A172 (cell line): ENCODE data around the gene TMEM256. TPM values are rescaled to one million over a fixed set of nuclear protein-coding genes. Genes with fewer than 3 reads are reported as not detected.

Source experiments
- DNase-seq: peaks from one replicate; pipeline ENCODE4 v3.0.0-alpha.2; 2015; ENCODE audit warnings: low spot score
- total RNA-seq: library from RNA; depleted of rRNA; stranded (reverse); fragments of >200 nt; shearing (Covaris generic); gene quantifications from 2 replicates; pipeline ENCODE4 v1.2.3, GENCODE V29; 2014

The TMEM256 gene
- total RNA-seq, 1 experiment from 2014 or later, result 80.4 TPM

DNA sequence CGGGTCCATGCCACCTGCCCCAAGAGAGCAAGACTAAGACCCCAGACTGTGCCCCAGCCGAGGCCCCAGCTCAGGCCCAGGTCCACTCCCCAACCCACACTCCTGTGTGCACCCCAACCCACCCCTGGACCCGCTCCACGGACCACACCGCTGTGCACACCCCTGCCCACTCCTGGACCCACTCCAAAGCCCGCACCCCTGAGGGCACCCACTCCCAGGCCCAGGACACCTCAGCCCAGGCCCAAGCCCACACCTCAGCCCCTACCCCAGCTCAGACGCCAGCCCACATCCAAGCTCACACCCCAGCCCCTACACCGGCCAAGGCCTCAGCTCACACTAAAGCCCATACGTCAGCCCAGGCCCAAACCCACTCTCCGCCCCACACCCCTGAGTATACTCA, 25.8 kb upstream of the TMEM256 start:
- no peak for DNase-seq

DNA sequence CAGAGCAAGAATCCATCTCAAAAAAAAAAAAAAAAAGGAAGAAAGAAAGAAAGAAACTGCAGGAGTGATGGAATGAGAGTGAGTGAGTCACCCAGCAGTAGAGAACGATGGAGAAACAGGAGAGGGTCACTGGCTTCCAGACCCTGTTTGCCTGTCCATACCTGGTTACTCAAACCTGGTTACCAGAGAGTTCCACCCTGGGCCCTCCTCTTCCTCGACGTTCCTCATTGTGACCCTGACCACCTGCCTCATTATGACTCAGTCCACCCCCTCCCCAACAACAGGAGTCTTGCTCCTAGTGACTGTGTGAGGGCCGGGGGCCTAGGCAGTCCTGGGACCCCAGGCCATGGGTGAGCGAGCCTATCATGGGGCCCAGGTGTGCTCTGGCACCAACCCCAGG, 24.7 kb upstream of the TMEM256 start, which contains the start of gene SPEM3:
SPEM3 (plus strand) TSS at position 301 of the 400 bp plus-strand sequence; CDS start at position 347, 46 bp downstream.
- no peak for DNase-seq

GRCh38 chr17:7427549-7427948, 23.7 kb upstream of the TMEM256 start:
- DNase-seq, result no peak

DNA sequence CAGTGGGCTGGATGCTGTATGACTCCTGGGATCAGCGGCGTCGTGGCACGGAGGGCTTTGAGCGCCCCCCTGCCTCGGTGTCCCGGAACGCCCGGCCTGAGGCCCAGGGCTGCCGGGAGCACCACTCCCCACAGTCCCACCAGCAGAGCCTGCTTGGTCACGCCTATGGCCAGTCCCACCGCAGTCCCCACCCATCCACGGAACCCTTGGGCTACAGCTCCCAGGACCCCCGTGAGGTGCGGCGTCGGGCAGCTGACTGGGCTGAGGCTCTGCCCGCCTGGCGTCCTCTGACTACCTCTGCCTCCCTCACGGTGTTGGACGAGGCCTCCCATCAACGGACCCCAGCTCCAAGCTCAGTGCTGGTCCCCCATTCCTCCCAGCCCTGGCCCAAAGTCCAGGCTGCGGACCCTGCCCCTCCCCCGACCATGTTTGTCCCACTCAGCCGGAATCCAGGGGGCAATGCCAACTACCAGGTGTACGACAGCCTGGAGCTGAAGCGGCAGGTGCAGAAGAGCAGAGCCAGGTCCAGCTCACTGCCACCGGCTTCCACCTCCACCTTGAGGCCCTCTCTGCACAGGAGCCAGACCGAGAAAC, 23.1 kb upstream of the TMEM256 start:
- DNase-seq, result no peak

GRCh38 chr17:7426203-7426863, 22.4 kb upstream of the TMEM256 start:
- DNase-seq, result no peak

DNA sequence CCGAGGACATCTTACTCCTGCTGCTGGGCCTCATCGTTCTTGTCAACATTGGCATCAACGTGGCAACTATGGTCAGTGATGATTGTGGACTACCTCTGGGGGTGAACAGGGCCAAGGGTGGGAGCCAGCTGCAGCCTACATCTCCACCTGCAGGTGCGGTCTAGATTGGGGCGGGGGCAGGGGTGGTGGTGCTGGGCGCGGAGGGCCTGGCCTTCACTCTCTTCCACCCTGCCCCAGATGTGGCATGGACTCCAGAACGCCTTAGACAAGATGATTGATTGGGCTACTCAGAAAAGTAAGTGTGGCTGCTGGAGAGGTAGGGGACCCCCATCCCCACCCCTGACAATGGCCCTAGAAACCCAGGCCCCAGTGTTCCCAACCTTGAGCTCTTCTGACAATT, 21.9 kb upstream of the TMEM256 start:
- DNase-seq, result no peak

- no peak for DNase-seq
Observed at GRCh38 chr17:7425316-7425715, 21.4 kb upstream of the TMEM256 start, which contains the start of gene SPEM2. Gene SPEM2 (plus strand): TSS chr17:7425616. CDS start chr17:7425689, 73 bp downstream.

- no peak for DNase-seq
Observed at GRCh38 chr17:7423679-7424078, 19.8 kb upstream of the TMEM256 start.

GRCh38 chr17:7421186-7421585, 17.3 kb upstream of the TMEM256 start:
- DNase-seq, result no peak

DNA sequence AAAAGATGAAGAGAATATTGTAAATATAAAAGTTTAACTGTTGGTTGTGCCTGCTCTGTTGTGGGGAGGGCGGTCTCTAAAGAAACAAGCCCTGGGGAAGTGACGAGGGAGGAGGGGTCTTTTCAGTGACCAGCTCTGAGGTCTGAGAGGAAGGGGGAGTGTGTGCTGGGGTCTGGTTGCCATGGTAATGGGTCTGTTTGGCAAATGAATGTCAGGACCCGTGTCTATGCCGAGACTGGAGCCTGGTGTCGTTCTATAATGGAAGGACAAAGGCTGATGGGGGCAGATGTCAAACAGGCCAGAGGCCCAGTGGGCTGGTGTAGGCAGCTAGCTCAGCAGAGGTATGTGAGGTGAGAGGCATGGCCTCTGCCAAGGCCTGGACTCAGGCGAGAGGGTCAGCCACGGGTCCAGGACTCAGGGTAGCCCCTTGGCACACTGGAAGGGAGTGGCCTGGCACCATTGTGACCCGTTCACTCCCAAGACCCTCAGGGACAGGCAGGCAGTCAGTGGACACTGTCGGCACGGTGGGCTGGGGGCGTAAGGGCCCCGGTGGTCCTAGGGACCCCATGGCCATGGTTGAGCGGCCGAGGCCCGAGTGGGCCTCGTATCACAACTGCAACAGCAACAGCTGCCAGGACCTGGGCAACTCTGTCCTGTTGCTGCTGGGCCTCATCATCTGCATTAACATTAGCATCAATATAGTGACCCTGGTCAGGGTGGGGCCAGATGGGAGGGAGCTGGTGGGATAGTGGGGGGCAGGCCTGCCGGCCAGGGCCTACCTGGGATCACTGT, 16.1 kb upstream of the TMEM256 start, which contains the start of gene SPEM1:
SPEM1 (plus strand) TSS at position 506 of the 792 bp plus-strand sequence; CDS start at position 567, 61 bp downstream.
- no peak for DNase-seq

GRCh38 chr17:7418472-7419152, 14.7 kb upstream of the TMEM256 start:
- no peak for DNase-seq

DNA sequence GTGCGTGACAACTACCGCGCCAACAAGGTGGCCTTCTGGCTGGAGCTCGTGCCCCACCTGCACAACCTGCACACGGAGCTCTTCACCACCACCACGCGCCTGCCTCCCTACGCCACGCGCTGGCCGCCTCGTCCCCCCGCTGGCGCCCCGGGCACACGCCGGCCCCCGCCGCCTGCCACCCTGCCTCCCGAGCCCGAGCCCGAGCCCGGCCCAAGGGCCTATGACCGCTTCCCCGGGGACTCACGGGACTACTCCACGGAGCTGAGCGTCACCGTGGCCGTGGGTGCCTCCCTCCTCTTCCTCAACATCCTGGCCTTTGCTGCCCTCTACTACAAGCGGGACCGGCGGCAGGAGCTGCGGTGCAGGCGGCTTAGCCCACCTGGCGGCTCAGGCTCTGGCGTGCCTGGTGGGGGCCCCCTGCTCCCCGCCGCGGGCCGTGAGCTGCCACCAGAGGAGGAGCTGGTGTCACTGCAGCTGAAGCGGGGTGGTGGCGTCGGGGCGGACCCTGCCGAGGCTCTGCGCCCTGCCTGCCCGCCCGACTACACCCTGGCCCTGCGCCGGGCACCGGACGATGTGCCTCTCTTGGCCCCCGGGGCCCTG, 13.3 kb upstream of the TMEM256 start:
- DNase-seq, result no peak

DNA sequence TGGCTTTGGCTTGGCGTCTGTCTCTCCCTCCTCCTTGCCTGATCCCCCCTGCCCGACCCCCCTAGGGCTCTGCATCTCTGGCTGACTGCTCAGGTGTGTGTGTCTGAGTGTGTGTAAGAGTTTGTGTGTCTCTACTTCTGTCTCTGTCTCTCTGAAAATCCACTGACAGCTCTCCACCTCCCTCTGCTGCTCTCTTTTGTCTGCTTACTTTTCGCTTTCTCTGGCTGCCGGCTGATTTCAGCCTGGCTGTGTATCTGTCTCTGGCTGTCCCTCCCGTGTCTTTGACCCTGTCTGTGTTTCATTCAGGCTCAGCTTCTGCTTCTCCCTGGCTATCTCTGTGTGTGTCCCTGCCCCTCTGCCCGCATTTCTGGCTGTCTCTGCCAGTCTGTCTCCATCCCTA, 12.4 kb upstream of the TMEM256 start:
- DNase-seq, result no peak

GRCh38 chr17:7415784-7416183, 11.9 kb upstream of the TMEM256 start:
- DNase-seq, result no peak

- no peak for DNase-seq
Observed at GRCh38 chr17:7414837-7415236, 10.9 kb upstream of the TMEM256 start.

GRCh38 chr17:7413346-7413985, 9.6 kb upstream of the TMEM256 start:
- peak; percentile 78 for DNase-seq

DNA sequence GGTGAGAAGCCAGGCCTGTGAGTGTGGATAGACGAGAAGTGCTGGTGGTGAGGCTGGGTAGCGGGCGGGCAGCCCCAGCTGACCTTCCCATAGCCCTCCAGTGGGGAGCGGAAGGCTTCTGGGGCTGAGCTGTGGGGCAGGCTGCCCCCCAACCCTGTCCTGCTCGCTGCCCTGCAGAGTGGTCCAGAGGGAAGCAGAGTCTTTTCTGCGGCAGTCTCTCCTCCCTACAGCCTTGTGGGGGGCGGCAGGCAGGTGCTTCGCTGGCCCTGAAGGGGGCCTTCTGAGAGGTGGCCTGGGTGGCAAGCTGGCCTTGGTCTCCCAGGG, 7.5 kb upstream of the TMEM256 start:
- DNase-seq, result no peak

- no peak for DNase-seq
Observed at GRCh38 chr17:7410634-7411426, 6.9 kb upstream of the TMEM256 start.

GRCh38 chr17:7409716-7410115, 5.8 kb upstream of the TMEM256 start:
- DNase-seq, result no peak

DNA sequence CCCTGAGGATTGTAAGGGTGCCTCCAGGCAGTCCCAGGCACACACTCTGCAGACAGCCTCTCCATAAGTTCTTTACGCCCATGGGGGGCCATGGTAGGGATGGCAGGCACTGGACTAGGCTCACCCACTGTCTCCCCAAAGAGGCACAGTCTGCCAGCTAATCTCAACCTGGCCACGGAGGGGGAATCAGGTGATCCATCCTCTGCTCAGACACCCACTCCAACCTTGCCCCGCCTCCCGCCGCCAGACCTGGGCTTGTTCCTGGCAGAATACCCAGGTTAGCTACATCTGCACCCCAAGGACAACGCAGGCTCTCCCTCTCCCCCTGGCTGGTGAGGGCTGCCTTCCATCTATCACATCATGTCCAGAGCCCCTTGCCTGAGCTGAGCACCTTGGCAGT, 5.0 kb upstream of the TMEM256 start:
- DNase-seq, result no peak
